Stimulated activated CD8-positive, alpha-beta memory T cell treated with anti-CD3 and anti-CD28 coated beads, Interleukin-4, amount 100 ng/mL, for 48 hours (primary cell): ENCODE measurements around the gene SHROOM3.
"Not testable (repeated sequence)": the region's sequence is repeated elsewhere in the genome, so short reads cannot be mapped to it uniquely, and the experiment has no call there.

ENCODE experiments used
- DNase-seq: peaks from one replicate; pipeline ENCODE4 v3.0.0-alpha.2; 2020

Gene SHROOM3

GRCh38 chr4:76447393-76447851 lies 12.4 kb downstream of the SHROOM3 start:
- DNase-seq = no peak

GRCh38 chr4:76448211-76448610 lies 13.2 kb downstream of the SHROOM3 start:
- no peak for DNase-seq

DNA sequence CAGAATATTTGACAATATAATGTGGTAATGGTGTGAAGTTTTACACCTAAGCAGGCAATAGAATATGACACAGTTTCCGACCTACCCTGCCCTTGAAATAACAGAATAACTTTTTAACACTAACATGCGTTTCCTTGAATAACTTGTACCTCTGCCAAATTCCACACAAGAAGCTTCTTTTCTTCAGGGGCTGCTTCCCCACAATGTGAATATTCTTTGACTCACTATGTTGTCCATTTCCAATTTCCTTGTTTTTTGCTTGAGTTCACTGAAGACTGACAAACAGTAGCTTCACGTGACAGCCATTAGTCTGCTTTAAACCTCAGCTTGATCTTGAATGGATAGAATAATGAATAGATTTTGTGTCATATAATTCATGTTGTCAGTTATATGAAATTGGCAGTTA lies 14.3 kb downstream of the SHROOM3 start:
- no peak for DNase-seq

DNA sequence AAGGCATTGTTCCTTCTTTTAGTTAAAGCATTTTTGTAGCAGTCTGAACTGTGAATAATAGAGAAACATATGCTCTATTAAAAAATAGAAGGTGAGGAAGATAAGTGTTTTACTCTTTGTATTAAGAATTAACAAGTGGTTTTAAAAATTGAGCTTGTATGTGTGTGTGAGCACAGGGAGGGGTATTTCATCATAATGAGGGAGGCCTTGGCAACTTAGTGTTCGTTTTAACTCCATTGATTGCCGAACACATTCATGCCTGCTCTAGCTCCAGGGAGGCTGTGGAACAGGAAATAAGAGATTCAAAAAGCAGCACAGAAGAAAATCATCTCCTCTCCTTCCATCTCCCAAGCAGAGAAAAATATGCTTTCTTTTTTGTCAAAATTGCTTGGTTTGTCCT lies 14.8 kb downstream of the SHROOM3 start:
- DNase-seq = no peak

DNA sequence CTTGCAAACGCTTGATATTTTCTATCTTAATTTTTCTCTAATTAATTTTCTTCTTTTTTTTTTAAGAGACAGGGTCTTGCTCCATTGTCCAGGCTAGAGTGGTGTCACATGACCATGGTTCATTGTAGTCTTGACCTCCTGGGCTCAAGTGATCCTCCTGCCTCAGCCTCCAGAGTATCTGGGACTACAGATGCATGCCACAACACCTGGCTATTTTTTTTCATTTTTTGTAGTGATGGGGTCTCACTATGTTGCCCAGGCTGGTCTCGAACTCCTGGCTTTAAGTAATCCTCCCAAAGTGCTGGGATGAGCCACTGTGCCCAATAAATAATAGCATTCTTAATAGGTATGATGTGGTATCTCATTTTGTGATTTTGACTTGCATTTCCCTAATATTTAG lies 18.2 kb downstream of the SHROOM3 start:
- DNase-seq = no peak

DNA sequence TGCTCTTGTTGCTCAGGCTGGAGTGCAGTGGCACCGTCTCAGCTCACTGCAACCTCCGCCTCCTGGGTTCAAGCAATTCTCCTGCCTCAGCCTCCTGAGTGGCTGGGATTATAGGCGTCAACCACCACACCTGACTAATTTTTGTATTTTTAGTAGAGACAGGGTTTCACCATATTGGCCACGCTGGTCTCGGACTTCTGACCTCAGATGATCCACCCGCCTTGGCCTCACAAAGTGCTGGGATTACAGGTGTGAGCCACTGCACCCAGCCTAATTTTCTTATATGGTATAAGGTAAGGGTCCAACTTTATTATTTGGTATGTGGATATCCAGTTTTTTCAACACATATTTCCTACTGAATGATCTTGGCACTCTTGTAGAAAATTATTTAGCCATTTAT lies 19.0 kb downstream of the SHROOM3 start:
- DNase-seq = not testable (repeated sequence)

GRCh38 chr4:76457885-76458284 lies 22.9 kb downstream of the SHROOM3 start:
- DNase-seq = no peak

DNA sequence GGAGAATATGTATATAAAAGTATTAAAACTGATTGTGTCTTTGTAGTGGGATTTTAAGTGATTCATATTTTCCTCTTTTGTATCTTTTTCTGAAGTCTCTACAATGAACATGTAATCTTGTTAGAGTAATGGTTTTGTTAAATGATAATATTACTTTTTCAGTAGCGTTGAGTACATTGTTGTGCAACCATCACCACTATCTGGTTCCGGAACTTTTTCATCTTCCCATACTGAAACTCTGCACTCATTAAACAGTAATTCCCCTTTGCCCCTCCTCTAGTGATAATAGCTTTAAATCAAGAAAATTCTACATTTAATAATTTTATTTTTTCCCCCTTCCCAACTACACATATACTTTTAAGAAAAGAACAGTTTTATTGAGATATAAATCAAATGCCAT lies 23.3 kb downstream of the SHROOM3 start:
- no peak for DNase-seq

DNA sequence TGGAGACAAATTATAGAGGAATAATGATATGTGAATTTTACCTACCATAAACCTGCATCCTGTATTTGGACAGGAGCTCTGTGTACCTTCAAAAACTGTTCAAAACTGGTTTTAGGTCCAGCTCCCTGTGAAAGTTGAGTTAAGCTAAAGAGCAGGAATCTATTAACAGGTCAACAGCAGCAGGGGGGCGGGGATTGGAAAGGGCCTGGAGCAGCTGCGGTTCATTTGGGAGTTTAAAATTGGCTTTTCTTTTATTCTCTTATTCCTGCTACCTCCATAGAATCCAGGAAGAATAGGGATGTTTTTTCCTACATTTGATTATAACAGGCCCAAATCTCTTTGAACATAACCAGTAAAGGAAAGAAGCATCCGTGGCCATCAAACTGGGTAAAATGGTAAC lies 23.8 kb downstream of the SHROOM3 start:
- DNase-seq = no peak

GRCh38 chr4:76459291-76459723 lies 24.3 kb downstream of the SHROOM3 start:
- no peak for DNase-seq

GRCh38 chr4:76463568-76463967 lies 28.5 kb downstream of the SHROOM3 start:
- DNase-seq = no peak

DNA sequence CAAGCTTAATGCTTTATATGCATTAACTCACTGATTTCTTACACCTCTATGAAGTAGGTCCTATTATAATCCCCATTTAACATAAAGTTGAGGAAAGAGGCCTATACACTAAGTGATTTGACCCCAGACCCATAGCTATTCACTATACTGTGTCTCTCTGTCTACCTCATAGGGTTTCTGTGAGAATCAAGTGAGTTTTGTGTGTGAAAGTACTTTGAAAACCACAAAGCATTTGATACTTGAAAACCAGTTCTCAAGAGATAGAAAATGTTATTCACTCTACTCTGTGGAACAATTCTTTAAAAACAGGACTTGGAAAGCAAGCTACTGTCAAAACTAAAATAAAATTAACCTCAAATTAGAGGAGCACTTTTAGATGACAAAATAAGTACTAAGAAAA lies 35.0 kb downstream of the SHROOM3 start:
- no peak for DNase-seq

- DNase-seq = no peak
These were observed 35.5 kb downstream of the SHROOM3 start for GRCh38 chr4:76470532-76470931.

GRCh38 chr4:76476571-76476970 lies 41.5 kb downstream of the SHROOM3 start:
- no peak for DNase-seq

DNA sequence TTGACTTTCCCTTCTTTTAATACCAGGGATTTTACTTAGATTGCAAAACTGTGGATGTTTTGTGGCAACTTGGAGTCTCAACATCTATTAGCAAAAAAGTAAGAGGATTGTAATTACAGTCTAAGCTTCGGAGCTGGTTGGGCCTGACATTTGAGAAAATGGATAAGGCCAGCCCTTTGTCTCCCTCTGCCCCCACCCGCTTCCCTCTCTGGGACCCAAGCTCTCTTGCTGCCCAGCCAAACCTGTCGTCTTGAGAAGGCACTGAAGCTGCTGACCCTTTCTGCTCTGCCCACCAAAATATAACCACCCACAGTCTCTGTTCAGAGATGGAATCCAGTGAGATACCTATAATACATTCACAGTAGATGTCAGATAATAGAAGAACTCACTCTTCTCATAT lies 49.6 kb downstream of the SHROOM3 start:
- no peak for DNase-seq

DNA sequence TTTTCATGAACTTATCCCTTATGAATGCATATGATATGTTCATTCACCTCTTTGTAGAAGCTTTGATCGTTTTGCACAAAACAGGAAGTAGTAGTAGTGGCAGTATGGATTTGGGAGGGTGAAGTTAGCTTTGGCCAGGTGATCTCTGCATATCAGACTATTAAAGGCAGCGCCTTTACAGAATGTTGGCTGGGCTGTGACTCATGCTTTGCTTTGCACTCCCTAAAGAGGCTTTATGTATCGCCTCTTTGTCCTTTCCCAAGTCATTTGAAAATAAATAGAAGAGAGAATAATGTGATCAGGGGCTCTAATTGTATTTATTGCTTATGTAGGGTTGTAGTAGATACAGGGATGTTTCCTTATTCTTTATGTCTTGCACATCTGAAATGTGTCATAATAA lies 50.4 kb downstream of the SHROOM3 start:
- no peak for DNase-seq

DNA sequence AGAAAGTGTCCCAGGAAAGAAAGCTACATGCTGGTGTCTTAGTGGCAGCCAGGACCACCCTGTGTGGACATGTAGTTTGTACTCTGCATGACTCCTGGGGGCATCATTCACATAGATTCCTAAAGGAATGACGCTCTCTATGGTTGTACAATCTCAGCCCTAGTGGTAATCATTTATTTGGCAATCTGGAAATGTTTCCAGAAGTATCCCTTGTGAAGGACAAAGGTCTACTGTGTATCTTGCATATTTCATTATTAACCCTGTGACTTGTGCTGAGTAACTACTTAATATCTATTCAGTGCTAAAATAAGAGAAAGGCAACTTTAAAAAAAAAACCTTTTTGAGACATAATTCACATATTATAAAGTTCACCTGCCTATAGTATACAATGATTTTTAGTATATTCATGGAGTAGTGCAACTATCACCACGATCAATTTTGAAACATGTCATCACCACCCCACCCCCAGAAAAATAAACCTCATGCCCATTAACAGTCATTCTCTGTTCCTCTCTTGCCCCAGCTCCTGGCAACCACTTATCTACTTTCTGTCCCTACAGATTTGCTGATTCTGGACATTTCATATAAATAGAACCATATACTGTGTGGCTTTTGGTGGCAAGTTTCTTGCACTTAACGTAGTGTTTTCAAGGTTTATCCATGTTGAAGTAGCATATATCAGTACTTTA lies 51.7 kb downstream of the SHROOM3 start:
- DNase-seq = no peak

GRCh38 chr4:76487621-76488020 lies 52.6 kb downstream of the SHROOM3 start:
- no peak for DNase-seq

GRCh38 chr4:76488455-76488854 lies 53.4 kb downstream of the SHROOM3 start:
- no peak for DNase-seq

DNA sequence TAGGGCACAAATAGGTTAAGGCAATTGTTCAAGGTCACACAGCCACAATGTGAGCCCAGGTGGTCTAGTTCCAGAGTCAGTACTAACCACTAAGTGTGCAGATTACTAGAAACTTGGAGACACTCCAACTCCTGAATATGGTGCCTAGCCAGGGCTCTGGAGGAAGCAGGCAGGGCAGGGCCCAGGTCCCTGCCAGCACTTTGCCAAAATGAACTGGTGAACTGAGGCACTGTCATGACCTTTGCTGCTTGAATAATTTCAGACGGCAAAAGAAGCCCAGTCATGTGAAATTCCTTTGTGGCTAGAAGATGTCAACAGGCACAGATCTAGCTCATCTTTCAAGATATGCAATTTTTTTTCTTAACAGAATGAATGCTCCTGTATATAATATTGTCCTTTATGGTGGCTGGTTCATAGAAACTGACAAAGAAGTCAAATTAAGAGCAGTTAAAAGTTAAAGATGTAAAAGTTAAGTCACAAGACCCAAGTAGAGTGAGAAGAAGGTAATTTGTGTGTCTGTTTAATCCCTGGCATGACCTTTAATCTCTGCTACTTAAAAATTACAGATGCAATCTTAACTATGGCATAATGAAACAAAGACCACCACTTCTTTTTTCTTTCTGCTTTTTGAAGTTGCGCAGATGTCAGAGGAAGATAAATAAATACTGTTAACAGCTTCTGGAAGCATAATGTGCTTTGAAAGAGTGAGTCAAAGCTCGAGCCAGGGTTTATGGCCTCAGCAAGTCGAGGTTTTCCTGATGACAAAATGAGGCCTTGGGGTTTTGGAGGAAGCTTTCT lies 54.1 kb downstream of the SHROOM3 start:
- DNase-seq = no peak

DNA sequence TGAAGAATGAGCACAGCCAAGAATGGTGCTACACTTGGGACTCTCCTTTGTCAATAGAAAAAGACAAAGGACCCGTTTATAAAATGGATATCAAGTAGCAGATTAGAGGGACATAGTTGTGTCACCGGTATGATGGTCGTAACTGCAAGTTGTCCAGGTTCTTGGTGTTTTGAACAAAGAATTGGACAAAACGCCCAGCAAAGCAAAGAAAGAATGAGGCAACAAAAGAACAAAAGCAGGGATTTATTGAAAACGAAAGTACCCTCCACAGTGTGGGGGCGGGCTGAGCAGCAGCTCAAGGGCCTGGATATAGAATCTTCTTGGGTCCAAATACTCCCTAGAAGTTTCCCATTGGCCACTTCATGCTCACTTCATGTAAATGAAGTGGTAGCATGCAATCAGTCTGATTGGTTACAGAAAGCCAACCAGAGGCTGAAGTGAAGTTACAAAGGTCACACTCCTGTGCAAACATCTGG lies 54.7 kb downstream of the SHROOM3 start:
- DNase-seq = no peak

- DNase-seq = no peak
These were observed 57.0 kb downstream of the SHROOM3 start for GRCh38 chr4:76492055-76492454.

DNA sequence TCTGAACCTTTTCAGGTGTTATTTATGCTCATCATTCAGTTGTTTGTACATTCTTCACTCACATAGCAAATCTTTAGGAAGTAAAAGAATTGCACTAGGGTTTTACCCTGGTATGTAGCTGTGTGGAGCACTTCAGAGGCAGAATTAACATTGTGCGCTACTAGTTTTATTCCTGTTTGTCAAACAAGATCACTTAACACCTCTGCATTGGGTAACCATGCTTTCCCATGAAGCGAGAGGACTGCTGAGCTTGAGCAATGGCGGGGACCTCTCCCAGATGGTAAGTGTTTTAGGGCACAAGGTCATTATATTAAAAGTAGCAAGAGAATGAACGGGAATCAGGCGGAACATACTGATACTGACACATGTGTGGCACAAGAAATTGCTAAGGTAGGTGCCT lies 59.2 kb downstream of the SHROOM3 start:
- no peak for DNase-seq

DNA sequence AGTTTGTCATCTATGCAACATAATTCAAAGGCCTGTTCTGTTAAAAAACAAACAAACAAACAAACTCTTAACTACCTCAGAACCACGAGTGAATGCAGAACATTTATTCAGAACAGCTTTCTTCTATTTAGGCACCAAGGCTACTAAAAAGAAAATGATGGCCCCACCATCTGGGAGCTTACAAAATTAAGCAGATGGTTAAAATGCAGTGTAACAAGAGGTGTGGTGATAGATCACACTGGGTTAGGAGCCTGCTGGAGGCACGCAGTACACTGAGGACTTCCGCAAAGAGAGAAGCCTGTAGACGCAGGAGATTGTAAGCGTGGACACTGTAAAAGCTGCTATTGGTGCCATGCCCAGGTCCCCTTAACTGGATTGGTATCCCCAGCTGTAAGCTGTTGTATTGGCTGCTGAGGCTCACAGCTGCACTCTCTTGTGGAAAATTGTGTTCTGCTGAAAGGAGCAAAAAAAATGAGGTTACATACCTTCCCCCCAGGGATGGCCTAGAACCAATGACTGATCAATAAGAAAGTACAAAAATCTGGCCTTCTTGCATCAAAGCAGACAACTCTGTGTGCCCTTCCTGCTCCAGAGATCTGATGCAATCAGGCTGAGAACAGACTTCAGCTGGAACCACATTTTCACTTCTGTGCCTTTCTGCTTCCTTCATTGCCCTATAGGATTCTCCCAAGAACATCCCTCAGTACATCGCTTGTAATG lies 60.0 kb downstream of the SHROOM3 start:
- no peak for DNase-seq
